SK-N-SH (cell line): Measurements from ENCODE around the gene RSRC2. TPM values are rescaled to one million over a fixed set of nuclear protein-coding genes. Genes with fewer than 3 reads are reported as not detected.

Source experiments
- CTCF ChIA-PET: fragments of 300-600, 350-600 bp; formaldehyde crosslinking; extraction: SDS; loops from one replicate; lab custom pipeline; 2021; lab: Yijun Ruan, JAX
- POLR2A ChIA-PET: fragments of 350-600 bp; sonication (Branson Sonifier 250); formaldehyde crosslinking; extraction: SDS; loops from one replicate; lab custom pipeline; 2020; ENCODE audit warnings: antibody characterized with exemption, inconsistent platforms; lab: Yijun Ruan, JAX
- DNase-seq: peaks from one replicate; pipeline ENCODE4 v3.0.0; 2012
- H2AFZ ChIP-seq: fragments of 200-600 bp; sonication (generic); 2 replicates; pipeline ENCODE4 v1.8.1; 2016; ENCODE audit warnings: antibody characterized with exemption, mild to moderate bottlenecking, low read depth
- H3F3A ChIP-seq: fragments of 200-600 bp; sonication (generic); replicated peaks from 2 replicates; pipeline ENCODE3; 2016; ENCODE audit warnings: antibody characterized with exemption, mild to moderate bottlenecking; ENCODE audit not compliant: insufficient read depth
- H3K27ac ChIP-seq, 2 experiments: fragments of 200-500 bp in 1 of 2; fragments of 200-600 bp in 1 of 2; sonication (Bioruptor generic) in 1 of 2; sonication (generic), shearing (Covaris generic) in 1 of 2; 2 replicates each; pipeline versions ENCODE4 v1.5.1 to v1.6.1; 2014 to 2016; ENCODE audit warnings: low read depth in 2 of 2, inconsistent platforms in 1 of 2, low read length in 1 of 2, mild to moderate bottlenecking in 1 of 2, mixed read lengths in 1 of 2
- H3K27me3 ChIP-seq: fragments of 200-600 bp; sonication (generic), shearing (Covaris generic); 2 replicates; pipeline ENCODE4 v1.6.1; 2016; ENCODE audit warnings: mixed run types; ENCODE audit not compliant: insufficient read depth
- H3K36me3 ChIP-seq, 2 experiments: fragments of 200-500 bp in 1 of 2; fragments of 200-600 bp in 1 of 2; sonication (Bioruptor generic) in 1 of 2; sonication (generic) in 1 of 2; replicated peaks in 1 of 2; 2 replicates each; pipeline versions ENCODE3 to v1.5.1; 2014 to 2016; ENCODE audit warnings: low read length in 1 of 2, mild to moderate bottlenecking in 1 of 2; ENCODE audit not compliant: insufficient read depth in 2 of 2, control insufficient read depth in 1 of 2
- H3K4me1 ChIP-seq, 2 experiments: fragments of 200-500 bp in 1 of 2; fragments of 200-600 bp in 1 of 2; sonication (Bioruptor generic) in 1 of 2; sonication (generic), shearing (Covaris generic) in 1 of 2; 2 replicates each; pipeline versions ENCODE4 v1.5.1 to v1.6.1; 2014 to 2016; ENCODE audit warnings: low read depth in 1 of 2, low read length in 1 of 2, mixed run types in 1 of 2; ENCODE audit not compliant: insufficient read depth in 2 of 2, control insufficient read depth in 1 of 2
- H3K4me2 ChIP-seq: fragments of 200-600 bp; sonication (generic), shearing (Covaris generic); 2 replicates; pipeline ENCODE4 v1.6.1; 2017; ENCODE audit warnings: mixed run types
- H3K4me3 ChIP-seq, 2 experiments: fragments of 200-500 bp in 1 of 2; fragments of 200-600 bp in 1 of 2; sonication (Bioruptor generic) in 1 of 2; sonication (generic), shearing (Covaris generic) in 1 of 2; 2 replicates each; pipeline versions ENCODE4 v1.5.1 to v1.8.1; 2014 to 2016; ENCODE audit warnings: low read depth in 2 of 2, inconsistent platforms in 1 of 2, low read length in 1 of 2, mild to moderate bottlenecking in 1 of 2, mixed read lengths in 1 of 2, moderate library complexity in 1 of 2
- H3K79me2 ChIP-seq: fragments of 200-600 bp; sonication (generic); 2 replicates; pipeline ENCODE4 v1.8.1; 2017; ENCODE audit warnings: mild to moderate bottlenecking; ENCODE audit not compliant: insufficient read depth
- H3K9ac ChIP-seq: fragments of 200-600 bp; sonication (generic); 2 replicates; pipeline ENCODE4 v1.6.1; 2017; ENCODE audit warnings: mixed run types
- H3K9me2 ChIP-seq: fragments of 200-600 bp; sonication (generic); 2 replicates; pipeline ENCODE4 v1.6.1; 2017; ENCODE audit warnings: mixed run types
- H3K9me3 ChIP-seq: fragments of 200-600 bp; sonication (generic); 2 replicates; pipeline ENCODE4 v1.6.1; 2017; ENCODE audit warnings: mixed run types, mild to moderate bottlenecking, moderate library complexity
- H4K20me1 ChIP-seq: fragments of 200-600 bp; sonication (generic); 2 replicates; pipeline ENCODE4 v1.6.1; 2017; ENCODE audit warnings: mild to moderate bottlenecking, mixed run types; ENCODE audit not compliant: insufficient read depth
- CHD2 ChIP-seq: fragments of 150-350 bp; IDR thresholded peaks from 2 replicates; pipeline ENCODE4 v1.6.1; 2018; ENCODE audit warnings: low read length; ENCODE audit not compliant: partially characterized antibody
- FOXJ3 ChIP-seq: sonication (generic); formaldehyde crosslinking; IDR thresholded peaks from 2 replicates; pipeline ENCODE4 v1.5.1; 2020; ENCODE audit warnings: mild to moderate bottlenecking, missing genetic modification reagents
- FOXM1 ChIP-seq: IDR thresholded peaks from 2 replicates; pipeline ENCODE4 v1.4.0; 2012; ENCODE audit warnings: low read depth, mild to moderate bottlenecking
- GATA2 ChIP-seq: sonication (generic); formaldehyde crosslinking; IDR thresholded peaks from 2 replicates; pipeline ENCODE4 v1.5.0; 2020; ENCODE audit warnings: mild to moderate bottlenecking, missing genetic modification reagents
- JUND ChIP-seq: IDR thresholded peaks from 2 replicates; pipeline ENCODE4 v1.4.0; 2012
- MEF2A ChIP-seq: IDR thresholded peaks from 2 replicates; pipeline ENCODE4 v1.4.0; 2012; ENCODE audit warnings: low read depth, borderline replicate concordance
- MXI1 ChIP-seq: IDR thresholded peaks from 2 replicates; pipeline ENCODE4 v1.6.1; 2012; ENCODE audit warnings: mild to moderate bottlenecking, low read depth, low read length, improper control_type of control experiment
- NRF1 ChIP-seq: IDR thresholded peaks from 2 replicates; pipeline ENCODE4 v1.6.1; 2012; ENCODE audit warnings: low read depth, mild to moderate bottlenecking, low read length
- POLR2AphosphoS5 ChIP-seq: IDR thresholded peaks from 2 replicates; pipeline ENCODE4 v1.6.1; 2012; ENCODE audit warnings: low read depth, low read length
- RAD21 ChIP-seq: IDR thresholded peaks from 2 replicates; pipeline ENCODE4 v1.6.1; 2012; ENCODE audit warnings: mild to moderate bottlenecking, low read length
- RCOR1 ChIP-seq: fragments of 150-350 bp; IDR thresholded peaks from 2 replicates; pipeline ENCODE4 v1.6.1; 2017; ENCODE audit warnings: antibody characterized with exemption, low read length
- REST ChIP-seq: IDR thresholded peaks from 2 replicates; pipeline ENCODE4 v1.6.1; 2012; ENCODE audit warnings: mild to moderate bottlenecking, low read depth, low read length, moderate library complexity
- TCF12 ChIP-seq: IDR thresholded peaks from 2 replicates; pipeline ENCODE4 v1.4.0; 2012
- TEAD4 ChIP-seq: IDR thresholded peaks from 2 replicates; pipeline ENCODE4 v1.4.0; 2012; ENCODE audit warnings: mild to moderate bottlenecking, borderline replicate concordance; ENCODE audit not compliant: insufficient read depth
- YY1 ChIP-seq: IDR thresholded peaks from 2 replicates; pipeline ENCODE4 v1.4.0; 2012; ENCODE audit warnings: low read depth, mild to moderate bottlenecking
- WGBS: methylation state at CpG from one replicate; pipeline ENCODE4 v1.1.6; 2017; ENCODE audit warnings: low lambda C conversion rate; 5-methylcytosine and 5-hydroxymethylcytosine counted together
- polyA plus RNA-seq, 3 experiments: library from polyadenylated mRNA; depleted of rRNA; stranded (reverse); fragments of >200 nt; gene quantifications; 2 replicates each; pipeline ENCODE4 v1.2.3, GENCODE V29; 2012
- TF ChIP-seq, protein P1 (sequence below): IDR thresholded peaks from 2 replicates; pipeline ENCODE4; 2012
- TF ChIP-seq, protein P2 (sequence below): fragments of 150-350 bp; IDR thresholded peaks from 2 replicates; pipeline ENCODE4 v1.6.1; 2016; ENCODE audit warnings: mild to moderate bottlenecking, low read depth, low read length

The RSRC2 gene
- polyA plus RNA-seq, 1 of the 3 experiments (the other 2 are of a cell fraction), result 24.8 TPM

- Histone ChIP-seq H3K9me2 (no peaks in the 10 kb centered on the region), H3K4me3 (no peak overlapping the region), H3K9ac (no peak overlapping the region), H3K4me1 (no peaks in the 10 kb centered on the region), H3K36me3 (peaks cover 89 to 96% of the 10 kb centered on the region in 2 experiments), H3K27ac (no peak overlapping the region), H3K9me3 (no peaks in the 10 kb centered on the region), H4K20me1 (peaks cover 63% of the 10 kb centered on the region), H3K27me3 (no peaks in the 10 kb centered on the region), H3K79me2 (peaks cover 98% of the 10 kb centered on the region), H3F3A (peaks cover 77% of the 10 kb centered on the region), H3K4me2 (no peak overlapping the region), H2AFZ (no peak overlapping the region)
- no peak for DNase-seq
- POLR2A ChIA-PET, result no interaction called here
- TF ChIP-seq, protein P1, sequence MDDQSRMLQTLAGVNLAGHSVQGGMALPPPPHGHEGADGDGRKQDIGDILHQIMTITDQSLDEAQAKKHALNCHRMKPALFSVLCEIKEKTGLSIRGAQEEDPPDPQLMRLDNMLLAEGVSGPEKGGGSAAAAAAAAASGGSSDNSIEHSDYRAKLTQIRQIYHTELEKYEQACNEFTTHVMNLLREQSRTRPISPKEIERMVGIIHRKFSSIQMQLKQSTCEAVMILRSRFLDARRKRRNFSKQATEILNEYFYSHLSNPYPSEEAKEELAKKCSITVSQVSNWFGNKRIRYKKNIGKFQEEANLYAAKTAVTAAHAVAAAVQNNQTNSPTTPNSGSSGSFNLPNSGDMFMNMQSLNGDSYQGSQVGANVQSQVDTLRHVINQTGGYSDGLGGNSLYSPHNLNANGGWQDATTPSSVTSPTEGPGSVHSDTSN, result no peak
- no peak for TF ChIP-seq RCOR1
- no peak for TF ChIP-seq POLR2AphosphoS5
- TF ChIP-seq TEAD4, result no peak
- no peak for TF ChIP-seq JUND
- TF ChIP-seq REST, result no peak
- no peak for TF ChIP-seq FOXM1
- 100% methylated on average over 2 of the region's 2 CpGs for WGBS
- CTCF ChIA-PET, result interaction anchor here (1.7 kb wide), 1 partner anchor 16 kb away, joined by 8 read pairs; no protein-coding TSS in a partner anchor
These were observed 11.5 kb downstream of the RSRC2 start for GRCh38 chr12:122515275-122515674.

DNA sequence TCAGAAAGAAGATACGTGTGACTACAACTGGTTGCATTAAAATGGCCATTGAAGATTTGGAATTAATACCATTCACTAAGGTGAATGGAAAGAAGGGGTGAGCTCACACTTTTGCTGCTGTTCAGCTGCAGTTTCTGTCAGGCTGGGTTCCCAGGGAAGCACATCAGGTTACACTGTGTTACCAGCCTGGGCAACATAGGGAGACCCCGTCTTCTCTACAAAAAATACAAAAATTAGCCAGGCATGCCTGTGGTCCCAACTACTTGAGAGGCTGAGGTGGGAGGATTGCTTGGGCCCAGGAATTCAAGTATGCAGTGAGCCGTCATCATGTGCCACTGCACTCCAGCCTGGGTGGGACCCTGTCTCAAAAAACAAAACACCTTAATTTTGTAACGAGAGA lies 13.1 kb downstream of the RSRC2 start:
- H3K79me2 ChIP-seq, result peaks cover 98% of the 10 kb centered on the region
- H3K27me3 ChIP-seq, result no peaks in the 10 kb centered on the region
- H3K9me2 ChIP-seq, result no peaks in the 10 kb centered on the region
- H3K4me3 ChIP-seq, result no peak overlapping the region
- H2AFZ ChIP-seq, result no peak overlapping the region
- H3K4me1 ChIP-seq, result no peaks in the 10 kb centered on the region
- no peak for DNase-seq
- H3K9me3 ChIP-seq, result no peaks in the 10 kb centered on the region
- peaks cover 82 to 96% of the 10 kb centered on the region in 2 experiments for H3K36me3 ChIP-seq
- peaks cover 76% of the 10 kb centered on the region for H3F3A ChIP-seq
- H4K20me1 ChIP-seq, result peaks cover 64% of the 10 kb centered on the region
- H3K4me2 ChIP-seq, result no peak overlapping the region
- 96% methylated on average over 4 of the region's 4 CpGs for WGBS
- no peak overlapping the region for H3K9ac ChIP-seq
- CTCF ChIA-PET, result interaction anchor here (1.0 kb wide), 1 partner anchor 51 kb away, joined by 3 read pairs; no protein-coding TSS in a partner anchor
- POLR2A ChIA-PET, result interaction anchor here (0.6 kb wide), 1 partner anchor 12 kb away, joined by 3 read pairs; no protein-coding TSS in a partner anchor
- H3K27ac ChIP-seq, result no peak overlapping the region
- TF ChIP-seq, protein P2, sequence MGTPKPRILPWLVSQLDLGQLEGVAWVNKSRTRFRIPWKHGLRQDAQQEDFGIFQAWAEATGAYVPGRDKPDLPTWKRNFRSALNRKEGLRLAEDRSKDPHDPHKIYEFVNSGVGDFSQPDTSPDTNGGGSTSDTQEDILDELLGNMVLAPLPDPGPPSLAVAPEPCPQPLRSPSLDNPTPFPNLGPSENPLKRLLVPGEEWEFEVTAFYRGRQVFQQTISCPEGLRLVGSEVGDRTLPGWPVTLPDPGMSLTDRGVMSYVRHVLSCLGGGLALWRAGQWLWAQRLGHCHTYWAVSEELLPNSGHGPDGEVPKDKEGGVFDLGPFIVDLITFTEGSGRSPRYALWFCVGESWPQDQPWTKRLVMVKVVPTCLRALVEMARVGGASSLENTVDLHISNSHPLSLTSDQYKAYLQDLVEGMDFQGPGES, result no peak
- no peak for TF ChIP-seq NRF1
- no peak for TF ChIP-seq MEF2A
- TF ChIP-seq CHD2, result no peak
- TF ChIP-seq JUND, result no peak
- TF ChIP-seq GATA2 (CRISPR knock-in tag), result no peak
- TF ChIP-seq, protein P1, result no peak
- no peak for TF ChIP-seq RAD21
- TF ChIP-seq REST, result no peak
- no peak for TF ChIP-seq YY1
- no peak for TF ChIP-seq TCF12
- no peak for TF ChIP-seq FOXJ3
- TF ChIP-seq RCOR1, result no peak
- TF ChIP-seq TEAD4, result no peak
- no peak for TF ChIP-seq MXI1
